Left lung (tissue), 10 donors: Measurements from ENCODE around the gene C13orf46. TPM values are rescaled to one million over a fixed set of nuclear protein-coding genes. Genes with fewer than 3 reads are reported as not detected.

Experiments used
- ATAC-seq: fragments of 200-7000 bp; cut with Tn5 transposase; one replicate; pipeline ENCODE4 v1.9.1; 2020; ENCODE audit warnings: moderate library complexity
- DNase-seq, 4 donors: peaks; one replicate each; pipeline ENCODE4 v3.0.0-alpha.2; 2013 to 2020
- H3K27ac ChIP-seq, 2 donors: fragments of 200-600 bp; sonication (generic) in 1 of 2; one replicate each; pipeline versions ENCODE4 v1.5.0 to v1.8.0; 2020 to 2021
- H3K27me3 ChIP-seq, 2 donors: fragments of 200-600 bp; sonication (generic) in 1 of 2; one replicate each; pipeline versions ENCODE4 v1.5.0 to v1.8.0; 2020 to 2021
- H3K36me3 ChIP-seq, 2 donors: fragments of 200-600 bp; sonication (generic) in 1 of 2; one replicate each; pipeline versions ENCODE4 v1.5.0 to v1.8.0; 2020 to 2021
- H3K4me1 ChIP-seq, 2 donors: fragments of 200-600 bp; one replicate each; pipeline ENCODE4 v1.8.0; 2021
- H3K4me3 ChIP-seq, 2 donors: fragments of 200-600 bp; sonication (generic) in 1 of 2; one replicate each; pipeline versions ENCODE4 v1.5.0 to v1.8.0; 2020 to 2021; ENCODE audit warnings: mild to moderate bottlenecking in 1 of 2
- H3K9me3 ChIP-seq, 2 donors: fragments of 200-600 bp; sonication (generic) in 1 of 2; one replicate each; pipeline versions ENCODE4 v1.5.0 to v1.8.0; 2020 to 2021
- intact Hi-C, 2 donors: fragments of 100-400 bp; cut with DNase I; formaldehyde crosslinking; loops; one replicate each; pipeline versions ENCODE4 v1.11.2 to v1.14.2; 2022
- polyA plus RNA-seq, 6 donors: library from polyadenylated mRNA; unstranded; fragments of 120-200 nt; gene quantifications; one replicate each; pipeline ENCODE4 v1.2.1, GENCODE V29; 2013; ENCODE audit not compliant: insufficient read length in 6 of 6
- total RNA-seq, 2 donors: library from RNA; stranded (reverse); fragmentation: NEBNext Ultra II Directional; extraction: Animal tissue kit (Norgen Biotek cat#: 25700); gene quantifications; one replicate each; pipeline ENCODE4 v1.2.1, GENCODE V29; 2021
- TF ChIP-seq, protein P1 (sequence below), 2 donors: fragments of 200-600 bp; sonication (generic) in 1 of 2; IDR thresholded peaks; one replicate each; pipeline versions ENCODE4 v1.5.0 to v1.8.0; 2021; ENCODE audit warnings: antibody characterized with exemption in 2 of 2
- donor health status: DM: no; HTN: yes; CAD: no.
- donor health status: DM: no; HTN: no; CAD: no.

Gene C13orf46
- total and polyA plus RNA-seq, 8 donors = 0.10 to 7.5 (median 0.29) TPM

DNA sequence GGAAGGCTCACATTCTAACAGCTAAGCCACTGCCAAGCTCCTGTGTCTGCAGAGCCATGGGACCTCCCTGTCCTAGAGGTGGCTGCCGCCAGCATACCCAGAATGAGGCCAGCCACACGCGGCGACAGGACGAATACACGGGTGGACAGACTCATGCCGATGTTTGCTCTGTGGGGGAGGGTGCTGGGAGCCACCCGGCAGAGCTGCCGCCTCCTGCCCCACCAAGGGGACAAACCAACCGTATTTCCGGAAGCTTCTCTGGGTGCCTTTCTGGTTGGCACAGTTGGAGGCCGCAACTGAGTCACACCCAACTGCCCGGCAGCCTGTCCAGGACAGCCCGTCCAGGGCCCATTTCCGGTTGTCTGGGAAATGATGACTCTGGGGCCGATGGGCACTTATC is 20.3 kb downstream of the C13orf46 start:
- Histone ChIP-seq H3K4me3 (no peak overlapping the region), H3K9me3 (no peaks in the 10 kb centered on the region), H3K4me1 (peaks cover 0 to 5% of the 10 kb centered on the region in 2 donors), H3K27me3 (no peaks in the 10 kb centered on the region), H3K36me3 (no peaks in the 10 kb centered on the region), H3K27ac (no peak overlapping the region)
- DNase-seq (peak in 1 of 4 donors; percentile 61), ATAC-seq (no peak)
- TF ChIP-seq, protein P1, sequence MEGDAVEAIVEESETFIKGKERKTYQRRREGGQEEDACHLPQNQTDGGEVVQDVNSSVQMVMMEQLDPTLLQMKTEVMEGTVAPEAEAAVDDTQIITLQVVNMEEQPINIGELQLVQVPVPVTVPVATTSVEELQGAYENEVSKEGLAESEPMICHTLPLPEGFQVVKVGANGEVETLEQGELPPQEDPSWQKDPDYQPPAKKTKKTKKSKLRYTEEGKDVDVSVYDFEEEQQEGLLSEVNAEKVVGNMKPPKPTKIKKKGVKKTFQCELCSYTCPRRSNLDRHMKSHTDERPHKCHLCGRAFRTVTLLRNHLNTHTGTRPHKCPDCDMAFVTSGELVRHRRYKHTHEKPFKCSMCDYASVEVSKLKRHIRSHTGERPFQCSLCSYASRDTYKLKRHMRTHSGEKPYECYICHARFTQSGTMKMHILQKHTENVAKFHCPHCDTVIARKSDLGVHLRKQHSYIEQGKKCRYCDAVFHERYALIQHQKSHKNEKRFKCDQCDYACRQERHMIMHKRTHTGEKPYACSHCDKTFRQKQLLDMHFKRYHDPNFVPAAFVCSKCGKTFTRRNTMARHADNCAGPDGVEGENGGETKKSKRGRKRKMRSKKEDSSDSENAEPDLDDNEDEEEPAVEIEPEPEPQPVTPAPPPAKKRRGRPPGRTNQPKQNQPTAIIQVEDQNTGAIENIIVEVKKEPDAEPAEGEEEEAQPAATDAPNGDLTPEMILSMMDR (IDR thresholded peaks at IDR 0.05) = no peak
- intact Hi-C loops = loop anchor here in 1 of 2 donors (5.0 kb wide), 1 partner anchor 274 kb away; no protein-coding TSS in a partner anchor

DNA sequence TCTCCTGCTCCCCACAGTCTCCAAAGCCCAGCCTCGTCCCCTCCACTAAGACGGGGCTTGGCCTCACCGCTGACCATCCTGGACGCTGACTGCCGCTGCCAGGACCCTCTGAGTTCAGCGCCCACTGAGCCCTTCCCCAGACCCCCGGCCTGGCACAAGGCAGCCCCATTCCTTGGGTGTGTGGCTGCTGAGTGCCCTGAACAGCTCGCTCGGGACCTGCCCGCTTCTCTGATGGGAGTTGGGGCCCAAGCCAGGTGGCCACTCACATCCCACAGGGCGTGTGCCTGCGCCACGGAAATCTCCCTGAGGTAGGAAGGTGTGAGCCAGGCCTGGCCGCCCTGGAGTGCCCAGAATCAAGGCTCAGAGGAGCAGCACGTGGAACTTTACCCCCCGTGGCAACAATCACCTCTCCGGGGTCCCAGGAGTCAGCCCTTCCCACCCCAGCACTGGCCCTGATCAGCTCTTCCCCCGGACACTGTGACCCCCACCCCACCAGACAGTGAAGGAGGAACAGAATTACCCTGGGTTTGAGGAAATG is 20.8 kb downstream of the C13orf46 start:
- TF ChIP-seq, protein P1 (IDR thresholded peaks at IDR 0.05) = no peak
- Histone ChIP-seq H3K4me1 (peaks cover 0 to 8% of the 10 kb centered on the region in 2 donors), H3K27ac (no peak overlapping the region), H3K4me3 (no peak overlapping the region), H3K36me3 (no peaks in the 10 kb centered on the region), H3K9me3 (no peaks in the 10 kb centered on the region), H3K27me3 (no peaks in the 10 kb centered on the region)
- ATAC-seq (no peak), DNase-seq (peak in 1 of 4 donors; percentile 73)
- intact Hi-C loops = loop anchor here in 1 of 2 donors (5.0 kb wide), 1 partner anchor 274 kb away; no protein-coding TSS in a partner anchor

GRCh38 chr13:113952151-113952982 is 21.5 kb downstream of the C13orf46 start:
- Histone ChIP-seq H3K9me3 (no peaks in the 10 kb centered on the region), H3K27ac (no peak overlapping the region), H3K36me3 (no peaks in the 10 kb centered on the region), H3K4me1 (peaks cover 0 to 8% of the 10 kb centered on the region in 2 donors), H3K4me3 (no peak overlapping the region), H3K27me3 (no peaks in the 10 kb centered on the region)
- TF ChIP-seq, protein P1 (IDR thresholded peaks at IDR 0.05) = no peak
- DNase-seq = peak in 1 of 4 donors; percentile 65
- no peak for ATAC-seq
- intact Hi-C loops = loop anchor here in 1 of 2 donors (5.0 kb wide), 1 partner anchor 275 kb away; no protein-coding TSS in a partner anchor

GRCh38 chr13:113951246-113951999 is 22.5 kb downstream of the C13orf46 start:
- Histone ChIP-seq H3K4me1 (peaks cover 0 to 8% of the 10 kb centered on the region in 2 donors), H3K27ac (no peak overlapping the region), H3K9me3 (no peaks in the 10 kb centered on the region), H3K4me3 (no peak overlapping the region), H3K36me3 (no peaks in the 10 kb centered on the region), H3K27me3 (no peaks in the 10 kb centered on the region)
- DNase-seq (peak in 3 of 4 donors; percentile 66 to 95 (median 83)), ATAC-seq (peak; percentile 97)
- intact Hi-C loops = loop anchor here in 1 of 2 donors (5.0 kb wide), 1 partner anchor 276 kb away; no protein-coding TSS in a partner anchor
- TF ChIP-seq, protein P1 (IDR thresholded peaks at IDR 0.05) = peak; percentile 65 to 84
